Neural progenitor cell (in vitro differentiated cells): ENCODE results near the gene PROSER3.

Experiments
- EZH2 ChIP-seq: fragments of 200-600 bp; sonication (generic); IDR thresholded peaks from 2 replicates; pipeline ENCODE4 v1.6.1; 2017; ENCODE audit warnings: antibody characterized with exemption, mild to moderate bottlenecking, moderate library complexity
- TF ChIP-seq, protein P1 (sequence below): fragments of 200-600 bp; sonication (generic); IDR thresholded peaks from 2 replicates; pipeline ENCODE4 v1.5.1; 2017; ENCODE audit warnings: antibody characterized with exemption, mild to moderate bottlenecking

DNA sequence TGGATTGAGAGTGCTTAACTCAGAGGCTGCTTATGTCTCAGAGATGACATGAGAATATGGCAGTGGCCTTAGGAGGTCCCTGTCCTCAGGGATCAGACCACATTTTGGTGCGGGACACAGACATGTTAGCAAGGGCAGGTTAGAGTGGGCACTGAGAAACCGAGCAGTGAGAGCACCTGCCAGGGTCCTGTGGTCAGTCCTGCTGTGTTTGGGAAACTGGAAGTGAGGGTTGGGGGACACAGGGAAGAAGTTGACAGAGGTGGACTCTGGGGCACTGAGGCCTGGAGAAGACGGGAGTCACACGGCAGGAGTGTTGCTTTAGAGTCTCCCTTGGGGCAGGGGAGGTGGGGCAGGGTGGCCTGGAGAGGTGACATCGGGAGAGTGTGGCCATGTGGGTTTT lies 23.1 kb upstream of the PROSER3 start:
- TF ChIP-seq EZH2, result no peak
- TF ChIP-seq, protein P1, sequence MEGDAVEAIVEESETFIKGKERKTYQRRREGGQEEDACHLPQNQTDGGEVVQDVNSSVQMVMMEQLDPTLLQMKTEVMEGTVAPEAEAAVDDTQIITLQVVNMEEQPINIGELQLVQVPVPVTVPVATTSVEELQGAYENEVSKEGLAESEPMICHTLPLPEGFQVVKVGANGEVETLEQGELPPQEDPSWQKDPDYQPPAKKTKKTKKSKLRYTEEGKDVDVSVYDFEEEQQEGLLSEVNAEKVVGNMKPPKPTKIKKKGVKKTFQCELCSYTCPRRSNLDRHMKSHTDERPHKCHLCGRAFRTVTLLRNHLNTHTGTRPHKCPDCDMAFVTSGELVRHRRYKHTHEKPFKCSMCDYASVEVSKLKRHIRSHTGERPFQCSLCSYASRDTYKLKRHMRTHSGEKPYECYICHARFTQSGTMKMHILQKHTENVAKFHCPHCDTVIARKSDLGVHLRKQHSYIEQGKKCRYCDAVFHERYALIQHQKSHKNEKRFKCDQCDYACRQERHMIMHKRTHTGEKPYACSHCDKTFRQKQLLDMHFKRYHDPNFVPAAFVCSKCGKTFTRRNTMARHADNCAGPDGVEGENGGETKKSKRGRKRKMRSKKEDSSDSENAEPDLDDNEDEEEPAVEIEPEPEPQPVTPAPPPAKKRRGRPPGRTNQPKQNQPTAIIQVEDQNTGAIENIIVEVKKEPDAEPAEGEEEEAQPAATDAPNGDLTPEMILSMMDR, result no peak
